ENCODE data around the gene RACK1. TPM values are rescaled to one million over a fixed set of nuclear protein-coding genes. Genes with fewer than 3 reads are reported as not detected.
A peak's percentile ranks its signal among the peaks of the same experiment; 100 is the strongest.
"Not testable (repeated sequence)": the region's sequence is repeated elsewhere in the genome, so short reads cannot be mapped to it uniquely, and the experiment has no call there.

RACK1 gene
- 4,964 and 5,175 TPM in 2 replicates for total RNA-seq (2014; rRNA removed; shearing (Covaris generic))

GRCh38 chr5:181243564-181244343 is at the start of gene RACK1:
RACK1 (minus strand) TSS chr5:181243906; CDS start chr5:181243800, 106 bp downstream.
- DNase-seq (ENCODE audit: low spot score), result peak; percentile 89

DNA sequence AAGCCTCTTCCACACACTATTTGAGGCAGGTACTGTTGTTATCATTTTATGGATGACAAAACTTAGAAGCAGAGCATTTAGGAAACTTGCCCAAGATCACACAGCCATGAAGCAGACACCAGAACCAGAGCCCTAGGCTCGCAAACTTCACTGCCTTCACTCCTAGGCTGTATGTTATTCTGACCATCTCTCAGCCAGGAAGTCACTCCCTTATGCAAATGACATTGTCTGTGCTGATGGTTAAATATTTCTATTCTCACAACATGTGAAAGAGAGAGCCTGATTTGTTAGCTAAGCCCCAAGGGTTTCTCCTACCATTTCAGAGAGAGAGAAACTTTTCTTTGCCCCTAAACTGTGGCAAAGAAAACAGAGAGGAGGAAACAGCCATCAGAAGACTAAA is 43.6 kb upstream of the RACK1 start:
- not testable (repeated sequence) for DNase-seq (ENCODE audit: low spot score)

GRCh38 chr5:181285962-181286705 is 42.4 kb upstream of the RACK1 start:
- not testable (repeated sequence) for DNase-seq (ENCODE audit: low spot score)

DNA sequence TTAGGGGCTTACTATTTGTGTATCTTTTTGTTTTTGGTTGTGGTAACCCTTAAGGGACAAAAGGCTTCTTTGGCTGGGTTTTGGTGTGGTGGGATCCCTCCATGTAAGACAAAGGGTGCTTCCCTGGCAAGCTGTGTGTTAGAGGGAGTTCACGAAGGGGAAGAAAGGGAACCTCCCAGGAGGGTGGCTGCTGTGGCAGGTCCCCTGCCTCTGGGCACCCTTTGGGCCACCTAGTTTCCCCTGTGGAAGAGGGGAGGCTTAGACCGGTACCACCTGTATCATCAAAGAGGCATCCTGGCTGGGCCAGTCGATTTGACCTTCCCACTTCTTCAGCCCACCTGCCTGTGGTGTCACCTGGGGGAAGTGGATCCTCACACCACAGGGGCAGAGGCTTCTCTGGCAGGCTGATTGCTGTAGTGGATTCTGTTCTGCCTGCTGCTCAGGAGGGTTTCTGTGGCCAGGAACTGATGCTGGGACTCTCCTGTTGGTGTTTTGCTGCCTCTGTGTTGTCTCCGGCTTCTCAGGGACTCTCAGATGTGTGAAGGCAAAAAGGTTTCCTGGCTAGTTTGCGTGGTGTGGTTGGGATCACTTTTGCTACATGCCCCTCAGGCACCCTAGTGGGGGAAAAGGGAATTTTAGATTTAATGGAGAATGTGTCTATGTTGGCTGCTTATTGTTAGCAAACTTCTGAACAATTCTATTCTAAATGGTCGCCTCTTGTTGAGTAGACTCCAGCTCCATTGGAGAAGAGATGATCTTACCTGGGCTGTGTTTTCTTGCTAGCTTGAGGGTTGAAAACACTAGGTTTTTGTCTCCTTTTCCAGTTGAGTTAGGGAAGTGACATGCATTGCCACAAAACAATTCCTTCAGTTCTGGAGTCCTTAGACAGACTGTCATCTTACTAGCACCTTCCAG is 40.4 kb upstream of the RACK1 start:
- not testable (repeated sequence) for DNase-seq (ENCODE audit: low spot score)

- DNase-seq (ENCODE audit: low spot score), result peak; percentile 16
These were observed 39.6 kb upstream of the RACK1 start for GRCh38 chr5:181283347-181283746.

DNA sequence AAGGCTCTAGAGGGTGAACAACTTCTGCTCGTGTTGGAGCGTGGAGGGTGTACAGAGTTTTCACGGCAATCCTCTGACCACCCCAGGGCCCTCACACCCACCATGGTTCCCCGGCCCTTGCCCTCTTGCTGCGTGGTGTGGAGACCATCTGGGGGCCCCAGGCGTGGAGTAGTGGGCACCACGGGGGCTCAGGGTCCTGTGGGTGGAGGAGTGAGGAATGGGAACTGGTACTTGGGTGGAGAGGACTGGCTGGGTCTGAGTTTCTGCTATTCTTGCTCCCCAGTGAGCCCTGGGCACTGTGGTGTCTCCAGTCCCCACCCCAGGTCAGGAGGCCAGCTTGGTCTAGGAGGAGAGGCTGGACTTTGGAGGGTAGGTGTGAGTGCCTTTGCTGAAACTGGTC is 39.2 kb upstream of the RACK1 start:
- no peak for DNase-seq (ENCODE audit: low spot score)

GRCh38 chr5:181282415-181282814 is 38.7 kb upstream of the RACK1 start:
- DNase-seq (ENCODE audit: low spot score), result not testable (repeated sequence)

GRCh38 chr5:181281984-181282316 is 38.2 kb upstream of the RACK1 start:
- no peak for DNase-seq (ENCODE audit: low spot score)

DNA sequence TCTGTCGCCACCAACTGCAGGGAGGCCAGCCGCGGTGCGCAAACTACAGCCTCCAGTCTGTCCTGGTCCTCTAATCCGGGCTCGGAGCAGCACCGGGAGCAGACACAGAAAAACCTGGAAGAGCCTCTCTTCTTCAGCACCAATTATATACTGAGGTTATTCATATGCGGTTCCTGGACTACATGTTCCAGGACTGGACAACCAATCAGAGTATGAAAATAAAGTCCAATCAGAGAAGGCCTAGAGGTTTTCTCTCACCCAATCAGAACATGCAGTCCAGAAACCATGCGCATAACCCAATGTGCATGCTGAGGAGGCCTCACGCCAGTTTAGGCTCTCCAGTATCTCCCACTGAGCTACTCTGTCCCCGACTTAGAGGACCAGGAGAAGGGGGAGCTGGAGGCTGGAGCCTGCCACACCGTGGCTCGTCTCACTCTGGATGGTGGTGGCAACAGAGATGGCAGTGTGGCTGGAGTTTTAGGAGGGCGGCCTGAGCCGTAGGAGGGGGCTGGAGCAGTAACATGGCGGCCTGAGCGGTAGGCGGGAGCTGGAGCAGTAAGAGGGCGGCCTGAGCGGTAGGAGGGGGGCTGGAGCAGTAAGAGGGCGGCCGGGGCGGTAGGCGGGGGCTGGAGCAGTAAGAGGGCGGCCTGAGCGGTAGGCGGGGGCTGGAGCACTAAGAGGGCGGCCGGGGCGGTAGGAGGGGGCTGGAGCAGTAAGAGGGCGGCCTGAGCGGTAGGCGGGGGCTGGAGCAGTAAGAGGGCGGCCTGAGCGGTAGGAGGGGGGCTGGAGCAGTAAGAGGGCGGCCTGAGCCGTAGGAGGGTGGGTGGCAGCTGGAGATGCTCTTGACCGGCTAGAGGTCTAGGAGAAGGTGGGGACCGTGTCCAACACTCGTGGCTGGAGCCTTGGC is 37.6 kb upstream of the RACK1 start:
- DNase-seq (ENCODE audit: low spot score), result peak; percentile 7

DNA sequence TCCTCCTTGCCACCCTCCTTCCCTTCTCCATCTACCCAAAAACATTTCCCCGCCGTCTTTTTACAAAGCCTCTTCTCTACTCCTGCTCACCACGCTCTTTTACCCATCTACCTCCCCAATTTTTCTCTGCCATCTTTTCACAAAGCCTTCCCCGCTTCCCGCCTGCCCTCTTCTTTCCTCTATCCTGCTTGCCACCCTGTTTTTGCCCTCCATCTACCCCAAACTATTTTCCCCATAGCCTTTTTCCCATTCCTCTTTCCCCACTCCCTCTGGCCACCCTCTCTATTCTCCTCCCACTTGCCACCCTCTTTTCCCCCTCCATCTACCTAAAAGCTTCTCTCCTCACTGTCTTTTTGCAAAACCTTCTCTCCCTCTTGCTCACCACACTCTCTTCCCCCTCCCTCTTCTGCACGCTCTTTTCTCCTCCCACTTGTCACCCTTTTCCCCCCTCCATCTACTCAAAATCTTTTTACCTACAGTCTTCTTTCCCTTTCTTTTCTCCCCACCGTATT is 36.6 kb upstream of the RACK1 start:
- DNase-seq (ENCODE audit: low spot score), result no peak

DNA sequence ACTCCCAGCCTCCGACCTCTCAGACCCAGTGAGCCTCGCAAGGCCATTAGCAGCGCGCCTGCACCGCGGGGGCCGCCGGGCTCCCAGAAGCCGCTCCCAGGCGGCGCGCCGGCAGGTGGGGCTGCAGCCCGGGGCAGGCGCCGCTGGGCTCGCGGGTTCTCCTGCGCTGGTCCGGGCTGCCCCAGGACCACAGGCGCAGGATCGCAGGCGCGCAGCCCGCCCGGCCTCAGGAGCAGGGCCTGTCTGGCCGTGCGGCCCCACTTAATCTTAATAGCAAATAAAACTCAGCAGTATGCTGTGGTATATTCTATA is 29.7 kb upstream of the RACK1 start:
- DNase-seq (ENCODE audit: low spot score), result not testable (repeated sequence)

DNA sequence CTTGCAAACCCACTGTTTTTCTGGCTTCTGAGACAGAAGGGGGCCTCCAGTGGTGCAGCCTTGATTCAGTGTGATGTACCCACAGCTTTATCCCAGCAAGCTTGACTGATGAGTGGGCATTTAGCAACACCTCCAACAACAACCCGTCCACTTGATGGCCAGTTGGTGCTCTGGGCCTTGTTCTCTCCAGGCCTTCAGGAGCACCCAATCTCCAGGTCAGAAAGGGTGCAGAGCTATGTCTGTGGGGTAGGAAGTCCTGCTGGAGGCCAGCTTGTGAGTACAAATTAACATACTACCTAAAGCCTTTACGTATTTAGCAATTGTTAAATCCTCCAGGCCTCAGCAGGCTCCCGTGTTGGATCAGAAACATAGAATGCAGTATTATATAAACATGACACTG is 27.4 kb upstream of the RACK1 start:
- no peak for DNase-seq (ENCODE audit: low spot score)

DNA sequence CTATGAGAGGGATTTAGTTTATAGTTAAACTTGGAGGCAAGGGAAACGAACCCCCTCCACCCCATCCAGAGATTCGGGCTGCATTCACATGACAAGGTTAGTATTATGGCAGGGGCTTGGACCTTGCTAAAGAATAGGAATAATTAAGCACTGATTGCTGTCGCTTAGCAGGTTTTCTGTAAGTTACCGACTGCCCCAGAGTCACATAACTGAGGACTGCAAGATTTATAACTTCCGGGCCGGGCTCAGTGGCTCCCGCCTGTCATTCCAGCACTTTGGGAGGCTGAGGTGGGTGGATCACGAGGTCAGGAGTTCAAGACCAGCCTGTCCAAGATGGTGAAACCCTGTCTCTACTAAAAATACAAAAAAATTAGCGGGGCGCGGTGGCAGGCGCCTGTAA is 24.2 kb upstream of the RACK1 start:
- DNase-seq (ENCODE audit: low spot score), result not testable (repeated sequence)

- DNase-seq (ENCODE audit: low spot score), result not testable (repeated sequence)
These were observed 23.7 kb upstream of the RACK1 start for GRCh38 chr5:181267291-181267904.

- DNase-seq (ENCODE audit: low spot score), result no peak
These were observed 21.5 kb upstream of the RACK1 start for GRCh38 chr5:181265092-181265671.

GRCh38 chr5:181263633-181264032 is 19.9 kb upstream of the RACK1 start:
- DNase-seq (ENCODE audit: low spot score), result no peak

DNA sequence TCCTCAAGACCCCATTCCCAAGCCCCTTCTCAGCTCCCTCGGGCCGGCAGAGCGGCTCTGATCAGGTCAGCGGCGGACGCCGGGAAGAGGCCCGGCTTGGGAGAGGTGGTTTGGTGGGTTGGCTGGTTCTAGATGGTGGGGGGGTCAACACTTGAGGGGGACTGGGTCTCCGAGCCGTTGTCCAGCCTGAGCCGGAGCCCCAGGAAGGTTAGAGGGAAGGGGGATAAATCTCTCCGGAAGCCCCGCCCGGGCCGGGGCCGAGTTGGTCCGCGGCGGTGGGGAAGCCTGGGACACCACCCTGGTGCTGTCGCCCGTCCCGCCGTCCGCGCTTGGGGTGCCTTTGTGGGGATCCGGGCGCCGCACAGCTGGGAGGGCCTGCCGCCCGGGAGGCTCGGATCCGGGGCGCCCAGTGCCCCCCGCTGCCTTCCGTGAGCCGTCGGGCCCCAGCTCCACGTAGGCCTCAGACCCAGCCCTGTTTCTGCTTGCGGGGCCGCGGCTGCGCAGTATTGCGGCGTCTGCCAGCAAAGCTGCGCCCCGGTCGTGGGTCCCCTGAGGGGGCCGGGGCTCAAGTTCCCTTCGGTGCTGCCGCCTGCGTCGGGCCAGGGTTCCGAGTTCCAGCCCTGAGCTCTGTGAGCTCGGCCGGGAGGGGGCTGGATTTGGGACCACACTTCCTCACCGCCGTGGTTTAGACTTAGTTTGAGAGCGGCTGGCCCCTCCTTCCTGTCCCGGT is 17.8 kb upstream of the RACK1 start:
- peak; percentile 77 for DNase-seq (ENCODE audit: low spot score)

DNA sequence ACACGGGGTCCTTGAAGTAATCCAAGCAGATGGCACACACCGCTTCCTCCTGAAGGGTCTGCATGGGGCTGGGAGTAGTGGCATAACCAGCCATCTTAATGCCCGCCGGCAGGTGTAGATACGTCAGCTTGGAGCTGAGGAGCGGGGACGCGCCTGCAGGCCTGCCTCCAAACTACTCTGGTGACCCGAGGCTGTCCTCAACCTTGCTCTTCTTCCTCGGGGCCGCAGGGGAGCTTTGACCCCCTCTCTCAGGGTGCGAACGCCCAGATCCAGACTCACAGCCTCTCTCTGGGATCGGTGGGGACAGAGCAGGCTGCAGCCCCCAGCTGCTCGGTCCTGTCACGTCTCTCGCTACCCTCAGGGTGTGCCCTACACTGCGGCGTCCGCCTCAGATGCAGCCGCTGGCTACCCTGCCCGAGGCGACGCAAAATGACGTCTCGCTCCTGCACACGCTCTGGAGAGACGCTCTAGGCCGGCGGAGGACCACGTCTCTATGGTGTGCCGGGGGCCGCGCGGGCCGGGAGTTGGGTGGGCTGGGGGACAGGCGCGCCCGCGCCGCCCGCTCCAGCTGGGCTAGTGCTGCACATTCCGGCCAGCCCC is 17.1 kb upstream of the RACK1 start, which contains the start of gene TRIM52:
TRIM52 (minus strand) TSS at position 424 of the 600 bp plus-strand sequence; CDS start at position 94, 330 bp downstream.
- DNase-seq (ENCODE audit: low spot score), result peak; percentile 94
